Activated naive CD4-positive, alpha-beta T cell treated with anti-CD3 and anti-CD28 coated beads, Interleukin-2, amount 10 ng/mL, durations not matched to agents 7 days and 5 days (primary cell): ENCODE data around the gene DSEL.

ENCODE experiments used
- CTCF ChIA-PET: fragments of 350-600 bp; sonication (Branson Sonifier 250); formaldehyde crosslinking; loops from one replicate; lab custom pipeline; 2021; ENCODE audit warnings: antibody characterized with exemption; lab: Charles Lee
- DNase-seq: peaks from one replicate; pipeline ENCODE4 v3.0.0-alpha.2; 2020
- H3K27ac Mint-ChIP-seq: one replicate; pipeline ENCODE4 v1.8.0; 2021; ENCODE audit warnings: mild to moderate bottlenecking, moderate library complexity, mixed read lengths
- H3K27me3 Mint-ChIP-seq: one replicate; pipeline ENCODE4 v1.8.0; 2021; ENCODE audit warnings: mild to moderate bottlenecking, mixed read lengths
- H3K36me3 Mint-ChIP-seq: one replicate; pipeline ENCODE4 v1.8.0; 2021; ENCODE audit warnings: mixed read lengths
- H3K4me1 Mint-ChIP-seq: one replicate; pipeline ENCODE4 v1.8.0; 2021; ENCODE audit warnings: mixed read lengths
- H3K4me3 Mint-ChIP-seq: one replicate; pipeline ENCODE4 v1.8.0; 2021; ENCODE audit warnings: mild to moderate bottlenecking, moderate library complexity, mixed read lengths
- H3K9me3 Mint-ChIP-seq: one replicate; pipeline ENCODE4 v1.8.0; 2021; ENCODE audit warnings: mixed read lengths

The DSEL gene

DNA sequence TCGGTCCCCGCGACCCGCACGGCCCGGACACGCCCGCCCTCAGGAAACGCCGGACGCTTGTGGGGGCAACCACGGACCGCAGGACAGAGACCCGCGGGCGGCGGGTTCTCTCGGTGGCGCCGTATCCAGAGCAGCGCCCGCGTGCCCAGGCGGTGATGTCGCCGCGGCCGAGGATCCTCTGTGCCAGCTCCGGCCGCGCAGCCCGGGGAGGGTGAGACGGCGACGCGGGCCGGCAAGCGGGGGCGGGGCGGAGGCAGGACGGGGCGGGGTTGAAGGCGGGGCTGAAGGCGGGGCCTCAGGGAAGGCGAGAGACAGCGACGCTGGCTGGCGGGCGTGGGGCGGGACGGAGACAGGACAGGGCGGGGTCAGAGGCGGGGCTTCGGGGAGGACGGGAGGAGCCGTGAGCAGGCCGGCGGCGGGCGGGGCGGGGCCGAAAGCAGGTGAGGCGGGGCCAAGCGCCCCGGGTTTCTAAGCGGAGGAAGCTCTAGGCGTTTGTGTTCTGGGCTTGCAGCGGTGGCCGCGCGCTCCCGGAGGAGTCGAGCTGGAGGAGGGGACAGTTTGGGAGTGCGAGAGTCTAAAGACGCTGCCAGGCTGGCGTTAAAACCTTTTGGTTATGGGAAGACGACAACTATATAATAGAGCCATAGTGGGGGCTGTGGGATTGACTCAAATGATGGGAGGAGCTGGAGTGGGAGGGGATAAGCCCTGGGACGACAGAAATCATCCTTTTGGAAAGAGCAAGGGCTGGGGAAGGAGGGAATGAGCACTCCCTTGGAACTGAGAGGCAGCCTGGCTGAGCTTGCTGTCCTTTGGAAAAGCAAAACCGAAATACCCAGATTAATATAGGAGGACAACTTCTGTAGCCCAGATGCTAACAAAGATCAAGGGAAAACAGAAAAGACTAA is at the start of gene DSEL:
DSEL (minus strand) TSS at position 182 of the 905 bp plus-strand sequence. CDS start 2,112 bp downstream, outside the sequence.
- peak within 1 kb of the TSS; percentile 71 for H3K27ac Mint-ChIP-seq
- no peaks in the 10 kb centered on the region for H3K9me3 Mint-ChIP-seq
- H3K27me3 Mint-ChIP-seq = peaks cover 38% of the 10 kb centered on the region
- H3K4me1 Mint-ChIP-seq = peaks cover 15% of the 10 kb centered on the region
- H3K4me3 Mint-ChIP-seq = peak within 1 kb of the TSS; percentile 87
- CTCF ChIA-PET = interaction anchor here (0.9 kb wide), 1 partner anchor 21 kb away, joined by 5 read pairs; no protein-coding TSS in a partner anchor
- DNase-seq = peak; percentile 98
- H3K36me3 Mint-ChIP-seq = no peaks in the 10 kb centered on the region

DNA sequence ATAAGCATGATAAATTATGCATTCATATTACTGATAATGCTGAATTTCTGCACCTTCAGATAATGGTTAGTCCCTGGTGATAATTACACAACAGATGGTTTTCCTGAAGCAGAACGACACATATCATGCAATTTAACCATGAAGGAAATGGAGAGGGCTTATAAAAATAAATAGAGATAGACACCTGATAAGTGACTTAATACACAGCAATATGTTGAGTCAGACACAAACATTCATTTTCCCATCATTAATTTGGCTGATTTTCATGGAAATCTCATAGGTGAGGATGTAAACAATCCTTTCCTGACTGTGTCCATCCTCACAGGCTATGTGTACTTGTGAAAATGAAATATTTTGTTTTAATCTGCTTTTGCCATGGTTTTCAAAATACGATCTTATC is 36.9 kb upstream of the DSEL start:
- no peaks in the 10 kb centered on the region for H3K36me3 Mint-ChIP-seq
- CTCF ChIA-PET = no interaction called here
- no peaks in the 10 kb centered on the region for H3K27me3 Mint-ChIP-seq
- no peak overlapping the region for H3K27ac Mint-ChIP-seq
- H3K4me3 Mint-ChIP-seq = no peak overlapping the region
- no peak for DNase-seq
- no peaks in the 10 kb centered on the region for H3K4me1 Mint-ChIP-seq
- H3K9me3 Mint-ChIP-seq = no peaks in the 10 kb centered on the region

DNA sequence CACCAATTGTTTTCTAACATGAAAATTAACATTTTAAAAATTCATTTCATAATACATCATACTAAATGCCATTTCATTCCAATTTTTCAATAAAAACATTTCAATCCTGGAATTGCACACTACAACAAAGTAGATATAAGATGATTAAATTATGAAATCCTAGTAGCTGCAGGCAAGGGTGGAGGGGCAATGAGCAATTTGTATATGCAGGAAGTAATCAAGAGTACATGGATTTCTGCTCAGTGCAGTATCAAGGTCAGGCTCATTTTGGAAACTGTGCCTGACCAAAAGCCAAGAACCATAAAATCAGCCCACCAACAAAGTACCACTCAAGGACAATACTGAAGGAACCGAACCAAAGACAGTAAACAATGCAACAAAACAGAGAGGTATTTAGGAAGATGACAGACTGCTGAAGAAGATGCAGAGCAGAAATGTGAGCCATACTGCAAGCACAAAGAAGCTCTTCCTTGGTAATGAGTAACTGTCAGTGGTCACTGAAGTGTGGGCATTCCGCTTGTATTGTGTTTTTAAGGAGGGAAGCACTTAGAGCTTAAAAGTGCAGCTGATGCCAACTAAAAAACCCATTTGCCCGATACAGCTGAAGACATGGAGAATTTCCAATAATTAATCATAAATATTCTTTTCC is 34.5 kb upstream of the DSEL start:
- peaks cover 3% of the 10 kb centered on the region for H3K27me3 Mint-ChIP-seq
- H3K9me3 Mint-ChIP-seq = no peaks in the 10 kb centered on the region
- H3K4me1 Mint-ChIP-seq = no peaks in the 10 kb centered on the region
- no peak overlapping the region for H3K4me3 Mint-ChIP-seq
- CTCF ChIA-PET = no interaction called here
- H3K27ac Mint-ChIP-seq = no peak overlapping the region
- H3K36me3 Mint-ChIP-seq = no peaks in the 10 kb centered on the region
- no peak for DNase-seq

GRCh38 chr18:67549946-67550345 is 33.4 kb upstream of the DSEL start:
- CTCF ChIA-PET = no interaction called here
- no peaks in the 10 kb centered on the region for H3K4me1 Mint-ChIP-seq
- peaks cover 5% of the 10 kb centered on the region for H3K27me3 Mint-ChIP-seq
- no peaks in the 10 kb centered on the region for H3K36me3 Mint-ChIP-seq
- H3K4me3 Mint-ChIP-seq = no peak overlapping the region
- H3K9me3 Mint-ChIP-seq = no peaks in the 10 kb centered on the region
- no peak overlapping the region for H3K27ac Mint-ChIP-seq
- no peak for DNase-seq

- no peaks in the 10 kb centered on the region for H3K9me3 Mint-ChIP-seq
- H3K4me1 Mint-ChIP-seq = no peaks in the 10 kb centered on the region
- H3K4me3 Mint-ChIP-seq = no peak overlapping the region
- peaks cover 5% of the 10 kb centered on the region for H3K27me3 Mint-ChIP-seq
- DNase-seq = no peak
- CTCF ChIA-PET = no interaction called here
- H3K36me3 Mint-ChIP-seq = no peaks in the 10 kb centered on the region
- no peak overlapping the region for H3K27ac Mint-ChIP-seq
Observed at GRCh38 chr18:67545681-67546080, 29.2 kb upstream of the DSEL start.

GRCh38 chr18:67540559-67540958 is 24.0 kb upstream of the DSEL start:
- Mint-ChIP-seq H3K27ac (no peak overlapping the region), H3K36me3 (no peaks in the 10 kb centered on the region), H3K4me1 (no peaks in the 10 kb centered on the region), H3K9me3 (no peaks in the 10 kb centered on the region), H3K27me3 (no peaks in the 10 kb centered on the region), H3K4me3 (no peak overlapping the region)
- DNase-seq = no peak
- CTCF ChIA-PET = no interaction called here

DNA sequence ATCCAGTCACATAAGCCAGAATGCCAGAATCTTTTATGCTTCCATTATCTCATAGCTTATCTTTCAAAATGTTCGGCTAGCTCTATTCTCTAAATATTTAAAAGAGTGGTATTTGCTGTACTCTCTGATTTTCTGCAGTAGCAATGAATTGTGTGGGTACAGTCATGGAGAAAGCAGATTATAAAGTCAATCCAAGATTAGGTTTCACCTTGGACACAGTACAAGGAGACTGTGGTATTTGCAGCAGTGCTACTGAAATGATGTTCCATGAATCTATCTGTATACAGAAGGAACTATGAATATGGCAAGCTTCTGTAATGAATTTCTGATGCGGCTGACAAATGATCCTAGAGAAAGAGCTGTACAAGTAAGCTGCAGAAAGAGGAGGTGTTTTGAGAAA is 15.4 kb upstream of the DSEL start:
- Mint-ChIP-seq H3K27ac (no peak overlapping the region), H3K9me3 (no peaks in the 10 kb centered on the region), H3K4me1 (no peaks in the 10 kb centered on the region), H3K36me3 (no peaks in the 10 kb centered on the region), H3K27me3 (no peaks in the 10 kb centered on the region), H3K4me3 (no peak overlapping the region)
- CTCF ChIA-PET = no interaction called here
- no peak for DNase-seq

DNA sequence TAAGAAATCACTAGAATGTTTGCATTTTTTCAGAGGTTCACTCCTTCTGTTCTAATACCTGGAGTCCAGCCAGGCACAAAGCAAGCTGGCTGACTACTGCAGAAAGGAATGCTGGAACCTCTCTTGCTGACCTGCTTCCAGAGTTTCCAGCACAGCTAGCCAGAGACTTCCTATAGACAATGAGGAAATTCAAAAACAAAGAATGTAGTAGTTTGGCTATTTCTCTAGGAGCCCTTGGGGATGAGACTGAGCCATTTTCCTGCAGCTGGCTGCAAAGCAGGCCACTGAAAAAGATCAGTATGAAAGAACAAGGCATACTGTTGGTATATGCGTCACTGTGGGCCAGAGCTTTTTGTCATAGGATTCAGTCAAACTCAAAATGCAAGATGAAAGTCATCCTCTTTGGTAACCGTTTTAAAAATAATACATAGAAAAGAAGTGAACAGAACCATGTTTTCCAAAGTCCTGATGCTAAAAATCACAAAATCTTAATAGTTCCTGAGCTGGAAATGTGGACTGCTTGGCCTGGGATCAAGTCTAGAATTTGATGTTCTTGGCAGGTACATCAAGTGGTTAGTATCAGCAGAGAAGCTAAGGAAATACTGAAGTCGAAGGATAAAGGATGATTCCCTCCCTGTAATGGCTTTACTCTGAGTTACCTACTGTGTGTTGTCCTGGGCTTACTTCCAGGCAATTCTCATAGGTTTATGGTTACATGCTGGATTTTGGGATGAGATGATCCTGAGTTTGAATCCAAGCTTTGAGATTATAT is 9.0 kb upstream of the DSEL start:
- no peak overlapping the region for H3K4me3 Mint-ChIP-seq
- no peaks in the 10 kb centered on the region for H3K9me3 Mint-ChIP-seq

GRCh38 chr18:67520351-67520921 is 3.9 kb upstream of the DSEL start:
- H3K4me1 Mint-ChIP-seq = peaks cover 12% of the 10 kb centered on the region
- no peak overlapping the region for H3K27ac Mint-ChIP-seq
- CTCF ChIA-PET = no interaction called here
- no peaks in the 10 kb centered on the region for H3K36me3 Mint-ChIP-seq
- DNase-seq = no peak
- no peak overlapping the region for H3K4me3 Mint-ChIP-seq
- no peaks in the 10 kb centered on the region for H3K9me3 Mint-ChIP-seq
- peaks cover 30% of the 10 kb centered on the region for H3K27me3 Mint-ChIP-seq

More for the DNA sequence above, 9.0 kb upstream of the DSEL start:
- Mint-ChIP-seq H3K36me3 (no peaks in the 10 kb centered on the region), H3K4me1 (no peaks in the 10 kb centered on the region), H3K27me3 (no peaks in the 10 kb centered on the region), H3K27ac (no peak overlapping the region)
- DNase-seq = no peak
- CTCF ChIA-PET = no interaction called here

DNA sequence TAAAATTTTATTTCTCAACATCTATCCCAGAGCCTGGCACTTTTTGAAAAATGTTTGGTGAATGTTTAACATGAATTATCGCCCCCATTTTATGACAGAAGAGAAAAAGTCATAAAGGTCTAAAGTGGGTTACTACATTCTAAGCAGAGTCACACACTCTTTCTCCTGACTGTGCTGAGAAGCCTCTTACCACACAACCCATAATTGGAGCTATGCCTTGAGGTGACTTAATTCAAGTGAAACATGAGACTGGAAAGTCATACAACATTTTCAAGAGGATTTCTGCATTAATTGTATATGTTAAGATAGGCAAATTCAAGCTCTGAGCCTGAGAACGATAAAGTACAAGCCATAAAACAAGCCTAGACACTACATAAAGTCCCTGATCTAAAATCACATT is 3.1 kb upstream of the DSEL start:
- CTCF ChIA-PET = no interaction called here
- Mint-ChIP-seq H3K27me3 (peaks cover 33% of the 10 kb centered on the region), H3K36me3 (no peaks in the 10 kb centered on the region), H3K4me3 (no peak overlapping the region), H3K27ac (no peak overlapping the region), H3K4me1 (peaks cover 15% of the 10 kb centered on the region), H3K9me3 (no peaks in the 10 kb centered on the region)
- no peak for DNase-seq

GRCh38 chr18:67518566-67518965 is 2.0 kb upstream of the DSEL start:
- no peak overlapping the region for H3K4me3 Mint-ChIP-seq
- CTCF ChIA-PET = no interaction called here
- H3K27me3 Mint-ChIP-seq = peaks cover 33% of the 10 kb centered on the region

GRCh38 chr18:67517444-67517765 is 885 bp upstream of the DSEL start:
- CTCF ChIA-PET = no interaction called here
- H3K4me3 Mint-ChIP-seq = peak overlapping the region; percentile 87
- no peaks in the 10 kb centered on the region for H3K9me3 Mint-ChIP-seq
- H3K4me1 Mint-ChIP-seq = peaks cover 15% of the 10 kb centered on the region
- peaks cover 38% of the 10 kb centered on the region for H3K27me3 Mint-ChIP-seq
- H3K36me3 Mint-ChIP-seq = no peaks in the 10 kb centered on the region
- peak; percentile 23 for DNase-seq
- H3K27ac Mint-ChIP-seq = no peak overlapping the region

More at GRCh38 chr18:67518566-67518965, 2.0 kb upstream of the DSEL start:
- no peak for DNase-seq
- H3K27ac Mint-ChIP-seq = no peak overlapping the region
- H3K36me3 Mint-ChIP-seq = no peaks in the 10 kb centered on the region
- peaks cover 15% of the 10 kb centered on the region for H3K4me1 Mint-ChIP-seq
- H3K9me3 Mint-ChIP-seq = no peaks in the 10 kb centered on the region

- CTCF ChIA-PET = interaction anchor here (0.9 kb wide), 1 partner anchor 20 kb away, joined by 5 read pairs; no protein-coding TSS in a partner anchor
- no peaks in the 10 kb centered on the region for H3K36me3 Mint-ChIP-seq
- peak overlapping the region; percentile 87 for H3K4me3 Mint-ChIP-seq
- DNase-seq = peak; percentile 63
- peaks cover 15% of the 10 kb centered on the region for H3K4me1 Mint-ChIP-seq
- H3K27me3 Mint-ChIP-seq = peaks cover 38% of the 10 kb centered on the region
- no peaks in the 10 kb centered on the region for H3K9me3 Mint-ChIP-seq
- no peak overlapping the region for H3K27ac Mint-ChIP-seq
Observed at GRCh38 chr18:67515942-67516538, 480 bp downstream of the DSEL start.
